ENCODE measurements around the gene INO80C.

DNA sequence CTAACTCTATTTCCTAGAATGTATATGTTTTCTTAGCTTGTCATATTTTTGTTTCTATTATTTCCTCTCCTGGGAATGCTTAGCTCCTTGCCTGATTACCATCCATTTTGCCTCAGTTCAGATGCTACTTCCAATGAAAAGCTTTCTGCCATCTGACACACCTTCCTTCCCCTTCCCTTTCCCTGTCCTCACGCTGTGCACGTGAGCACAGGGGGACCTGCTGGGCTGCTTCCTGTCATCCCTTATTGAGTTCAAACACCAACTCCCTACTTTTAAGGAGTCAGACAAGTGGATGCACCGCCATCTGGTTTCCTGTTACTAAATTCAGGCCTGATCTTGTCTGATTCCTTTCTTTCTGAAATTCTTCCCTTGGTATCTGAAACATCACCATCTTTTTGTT lies 2.4 kb upstream of the INO80C start:
- TF ChIP-seq POLR2AphosphoS5 (IDR thresholded peaks at IDR 0.05; ENCODE audit: borderline replicate concordance, low read depth, low read length) = no peak
- TF ChIP-seq FOXP2 (optimal IDR thresholded peaks at IDR 0.05; ENCODE audit: control extremely low read depth, extremely low read length, insufficient read depth) = no peak
